Caco-2 (cell line): ENCODE results near the gene SOST. TPM values are rescaled to one million over a fixed set of nuclear protein-coding genes. Genes with fewer than 3 reads are reported as not detected.

Source experiments
- BruUV-seq: library from RNA; stranded (reverse); fragments of 400-500 nt; replicated peaks from 2 replicates; lab custom pipeline; 2021; lab: Mats Ljungman, UMichigan
- CTCF ChIA-PET: fragments of 300-600 bp; sonication (Branson Sonifier 250); formaldehyde crosslinking; loops from one replicate; lab custom pipeline; 2022; ENCODE audit warnings: antibody characterized with exemption; lab: Charles Lee
- POLR2A ChIA-PET: fragments of 300-600 bp; sonication (Branson Sonifier 250); formaldehyde crosslinking; loops from one replicate; lab custom pipeline; 2022; ENCODE audit warnings: antibody characterized with exemption; lab: Charles Lee
- DNase-seq, 2 experiments: peaks; one replicate each; pipeline versions ENCODE4 v3.0.0 to v3.0.0-alpha.2; 2020 to 2022
- H3K27me3 ChIP-seq: replicated peaks from 2 replicates; pipeline ENCODE4 v1.6.0; 2011; ENCODE audit warnings: low read length; ENCODE audit not compliant: control insufficient read depth, insufficient read depth
- H3K36me3 ChIP-seq: 2 replicates; pipeline ENCODE4 v1.5.1; 2011; ENCODE audit warnings: low read length; ENCODE audit not compliant: control insufficient read depth, insufficient read depth
- H3K4me1 ChIP-seq: fragments of 250-450 bp; sonication (Bioruptor Pico); 2 replicates; pipeline ENCODE4 v1.5.1; 2020; ENCODE audit warnings: mild to moderate bottlenecking
- H3K4me3 ChIP-seq: 2 replicates; pipeline ENCODE4 v1.5.1; 2011; ENCODE audit warnings: low read depth, mild to moderate bottlenecking, control low read depth, low read length
- H3K9me3 ChIP-seq: fragments of 250-450 bp; sonication (Bioruptor Pico); 2 replicates; pipeline ENCODE4 v1.5.1; 2020; ENCODE audit warnings: mild to moderate bottlenecking, moderate library complexity
- H3K27ac Mint-ChIP-seq: one replicate; pipeline ENCODE4 v1.8.0; 2022; ENCODE audit warnings: mixed read lengths; ENCODE audit not compliant: unreplicated experiment
- H3K27me3 Mint-ChIP-seq: one replicate; pipeline ENCODE4 v1.8.0; 2022; ENCODE audit warnings: mixed read lengths; ENCODE audit not compliant: insufficient read depth, unreplicated experiment
- H3K36me3 Mint-ChIP-seq: one replicate; pipeline ENCODE4 v1.8.0; 2022; ENCODE audit warnings: mild to moderate bottlenecking, mixed read lengths; ENCODE audit not compliant: insufficient read depth, unreplicated experiment
- H3K4me1 Mint-ChIP-seq: one replicate; pipeline ENCODE4 v1.8.0; 2022; ENCODE audit warnings: low read depth, mixed read lengths; ENCODE audit not compliant: unreplicated experiment
- H3K4me3 Mint-ChIP-seq: one replicate; pipeline ENCODE4 v1.8.0; 2022; ENCODE audit warnings: mild to moderate bottlenecking, moderate library complexity, mixed read lengths; ENCODE audit not compliant: unreplicated experiment
- H3K9me3 Mint-ChIP-seq: one replicate; pipeline ENCODE4 v1.8.0; 2022; ENCODE audit warnings: mixed read lengths; ENCODE audit not compliant: unreplicated experiment
- intact Hi-C: fragments of 100-400 bp; cut with micrococcal nuclease; formaldehyde crosslinking; loops from one replicate; pipeline ENCODE4 v1.10.0; 2022; ENCODE audit not compliant: unreplicated experiment
- total RNA-seq: library from RNA; stranded (reverse); gene quantifications from 2 replicates; pipeline ENCODE4 v1.2.3, GENCODE V29; 2022
- TF ChIP-seq, protein P1 (sequence below), 2 experiments: fragments of 200-600 bp in 1 of 2; IDR thresholded peaks; 1 replicate in 1 of 2; 2 replicates in 1 of 2; pipeline versions ENCODE4 v1.5.1 to v1.8.0; 2011 to 2022; ENCODE audit warnings: antibody characterized with exemption in 1 of 2, control low read depth in 1 of 2, inconsistent platforms in 1 of 2, low read depth in 1 of 2, low read length in 1 of 2, mild to moderate bottlenecking in 1 of 2, moderate library complexity in 1 of 2; ENCODE audit not compliant: insufficient read depth in 1 of 2, severe bottlenecking in 1 of 2, unreplicated experiment in 1 of 2

SOST gene
- total RNA-seq, 1 experiment from 2014 or later: not detected

DNA sequence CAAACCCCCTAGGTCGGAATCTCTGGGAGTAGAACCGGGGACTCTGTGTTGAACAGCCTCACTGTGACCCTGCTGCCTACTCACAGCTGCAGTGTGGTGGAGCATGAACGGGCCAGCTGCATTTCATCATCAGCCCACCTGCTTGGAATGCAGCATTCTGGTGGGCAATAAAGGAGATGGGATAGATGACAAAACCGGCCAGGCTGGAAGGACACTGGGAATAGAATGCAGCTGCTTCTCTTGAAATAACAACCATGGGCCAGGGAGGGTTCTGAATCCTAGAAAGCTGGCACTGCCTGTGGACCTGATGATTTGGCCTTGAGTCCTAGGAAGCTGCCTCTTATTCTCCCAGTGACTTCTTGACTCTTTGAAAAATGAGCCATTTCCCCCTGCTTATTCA lies 45.2 kb upstream of the SOST start:
- no peak overlapping the region for H3K27ac Mint-ChIP-seq
- no peaks in the 10 kb centered on the region for H3K36me3 Mint-ChIP-seq
- no TSS peak for BruUV-seq
- ChIA-PET POLR2A (interaction anchor here (1.1 kb wide), 1 partner anchor 25 kb away, joined by 5 read pairs; the partner anchor contains the start of gene DUSP3), CTCF (no interaction called here)
- peaks cover 22% of the 10 kb centered on the region for H3K4me1 ChIP-seq
- TF ChIP-seq, protein P1, sequence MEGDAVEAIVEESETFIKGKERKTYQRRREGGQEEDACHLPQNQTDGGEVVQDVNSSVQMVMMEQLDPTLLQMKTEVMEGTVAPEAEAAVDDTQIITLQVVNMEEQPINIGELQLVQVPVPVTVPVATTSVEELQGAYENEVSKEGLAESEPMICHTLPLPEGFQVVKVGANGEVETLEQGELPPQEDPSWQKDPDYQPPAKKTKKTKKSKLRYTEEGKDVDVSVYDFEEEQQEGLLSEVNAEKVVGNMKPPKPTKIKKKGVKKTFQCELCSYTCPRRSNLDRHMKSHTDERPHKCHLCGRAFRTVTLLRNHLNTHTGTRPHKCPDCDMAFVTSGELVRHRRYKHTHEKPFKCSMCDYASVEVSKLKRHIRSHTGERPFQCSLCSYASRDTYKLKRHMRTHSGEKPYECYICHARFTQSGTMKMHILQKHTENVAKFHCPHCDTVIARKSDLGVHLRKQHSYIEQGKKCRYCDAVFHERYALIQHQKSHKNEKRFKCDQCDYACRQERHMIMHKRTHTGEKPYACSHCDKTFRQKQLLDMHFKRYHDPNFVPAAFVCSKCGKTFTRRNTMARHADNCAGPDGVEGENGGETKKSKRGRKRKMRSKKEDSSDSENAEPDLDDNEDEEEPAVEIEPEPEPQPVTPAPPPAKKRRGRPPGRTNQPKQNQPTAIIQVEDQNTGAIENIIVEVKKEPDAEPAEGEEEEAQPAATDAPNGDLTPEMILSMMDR (IDR thresholded peaks at IDR 0.05; ENCODE audit: insufficient read depth in 1 of 2, low read depth in 1 of 2, low read length in 1 of 2, severe bottlenecking in 1 of 2, unreplicated experiment in 1 of 2): no peak
- H3K27me3 Mint-ChIP-seq: no peaks in the 10 kb centered on the region
- DNase-seq: peak in 1 of 2 experiments; percentile 7
- H3K27me3 ChIP-seq: no peaks in the 10 kb centered on the region
- no peak overlapping the region for H3K4me3 Mint-ChIP-seq
- intact Hi-C loops: no loop called here
- no peaks in the 10 kb centered on the region for H3K9me3 ChIP-seq
- no peaks in the 10 kb centered on the region for H3K9me3 Mint-ChIP-seq
- no peaks in the 10 kb centered on the region for H3K36me3 ChIP-seq
- H3K4me3 ChIP-seq: no peak overlapping the region
- H3K4me1 Mint-ChIP-seq: peaks cover 34% of the 10 kb centered on the region

DNA sequence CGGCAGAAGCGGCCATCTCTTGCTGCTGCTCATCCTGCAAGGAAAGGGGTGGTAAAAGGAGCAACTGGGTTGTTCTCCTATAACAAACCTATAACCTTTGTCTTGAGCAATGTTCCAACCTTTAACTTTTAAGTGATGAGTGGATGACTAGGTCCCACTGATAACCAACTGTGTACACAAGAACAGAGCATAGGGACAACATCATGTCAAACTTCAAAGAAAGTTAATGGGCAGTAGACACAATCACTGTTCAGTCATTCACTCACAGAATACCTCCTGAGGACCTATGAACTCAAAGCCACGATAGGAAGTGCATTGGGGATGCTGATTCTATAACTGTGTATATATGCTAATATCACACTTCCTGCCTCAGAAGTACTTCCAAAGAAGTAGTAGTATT lies 43.3 kb upstream of the SOST start:
- H3K4me3 Mint-ChIP-seq: no peak overlapping the region
- intact Hi-C loops: no loop called here

DNA sequence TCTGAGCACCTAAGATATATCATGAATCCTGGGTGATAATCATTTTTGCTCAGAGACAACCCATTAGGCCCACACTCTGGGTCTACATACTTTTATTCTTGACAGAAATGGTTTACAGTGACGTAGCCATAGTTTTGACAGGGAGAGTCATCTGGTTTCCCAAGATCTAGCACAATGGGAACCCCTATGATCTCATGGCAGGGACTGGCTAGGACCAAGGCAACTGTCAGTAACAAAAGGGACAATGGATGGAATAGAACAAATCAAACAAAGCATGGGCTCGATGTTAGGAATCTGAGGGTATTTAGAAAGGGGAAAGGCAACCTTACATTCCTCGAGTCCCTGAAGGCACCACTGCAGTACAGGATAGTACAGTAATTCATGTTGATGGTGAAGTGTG lies 42.1 kb upstream of the SOST start:
- H3K4me1 ChIP-seq: peaks cover 22% of the 10 kb centered on the region
- peaks cover 9% of the 10 kb centered on the region; the same call in 1 of the 2 replicates for H3K9me3 ChIP-seq
- Mint-ChIP-seq H3K27me3 (no peaks in the 10 kb centered on the region), H3K4me1 (peaks cover 34% of the 10 kb centered on the region), H3K9me3 (peaks cover 11% of the 10 kb centered on the region), H3K4me3 (no peak overlapping the region), H3K27ac (no peak overlapping the region), H3K36me3 (no peaks in the 10 kb centered on the region)
- ChIA-PET CTCF (no interaction called here), POLR2A (no interaction called here)
- H3K36me3 ChIP-seq: no peaks in the 10 kb centered on the region
- intact Hi-C loops: no loop called here
- no peaks in the 10 kb centered on the region for H3K27me3 ChIP-seq
- TF ChIP-seq, protein P1 (IDR thresholded peaks at IDR 0.05; ENCODE audit: insufficient read depth in 1 of 2, low read depth in 1 of 2, low read length in 1 of 2, severe bottlenecking in 1 of 2, unreplicated experiment in 1 of 2): no peak
- no peak overlapping the region for H3K4me3 ChIP-seq
- BruUV-seq: no TSS peak
- DNase-seq: no peak

More for the DNA sequence above, 43.3 kb upstream of the SOST start:
- H3K4me1 Mint-ChIP-seq: peaks cover 34% of the 10 kb centered on the region
- no TSS peak for BruUV-seq
- no peaks in the 10 kb centered on the region for H3K36me3 Mint-ChIP-seq
- TF ChIP-seq, protein P1 (IDR thresholded peaks at IDR 0.05; ENCODE audit: insufficient read depth in 1 of 2, low read depth in 1 of 2, low read length in 1 of 2, severe bottlenecking in 1 of 2, unreplicated experiment in 1 of 2): no peak
- POLR2A ChIA-PET: no interaction called here
- Histone ChIP-seq H3K4me1 (peaks cover 22% of the 10 kb centered on the region), H3K36me3 (no peaks in the 10 kb centered on the region), H3K27me3 (no peaks in the 10 kb centered on the region), H3K4me3 (no peak overlapping the region), H3K9me3 (peaks cover 9% of the 10 kb centered on the region; the same call in 1 of the 2 replicates)
- DNase-seq: peak in 1 of 2 experiments; percentile 51
- no peaks in the 10 kb centered on the region for H3K27me3 Mint-ChIP-seq
- no peak overlapping the region for H3K27ac Mint-ChIP-seq
- peaks cover 7% of the 10 kb centered on the region for H3K9me3 Mint-ChIP-seq
- CTCF ChIA-PET: no interaction called here
